Endothelial cell of umbilical vein (primary cell): Measurements from ENCODE around the gene ZFP57. TPM values are rescaled to one million over a fixed set of nuclear protein-coding genes. Genes with fewer than 3 reads are reported as not detected.

Experiments used
- BruUV-seq: library from RNA; stranded (reverse); fragments of 400-500 nt; replicated peaks from 2 replicates; lab custom pipeline; 2021; lab: Mats Ljungman, UMichigan
- CTCF ChIA-PET: fragments of 300-600, 350-600 bp; sonication (Branson Sonifier 250); formaldehyde crosslinking; loops from one replicate; lab custom pipeline; 2021; ENCODE audit warnings: antibody characterized with exemption, inconsistent platforms; lab: Charles Lee
- POLR2A ChIA-PET: fragments of 300-600, 350-600 bp; sonication (Branson Sonifier 250); formaldehyde crosslinking; loops from one replicate; lab custom pipeline; 2021; ENCODE audit warnings: antibody characterized with exemption, inconsistent platforms; lab: Charles Lee
- DNase-seq: peaks from one replicate; pipeline ENCODE4 v3.0.0-alpha.2; 2011; ENCODE audit warnings: low read depth, low spot score
- FAIRE-seq: peaks from 2 replicates; lab custom pipeline; 2011; peaks lifted over from hg19 to GRCh38; lab: Jason Lieb, UNC
- H2AFZ ChIP-seq: 2 replicates; pipeline ENCODE4 v1.6.0; 2012; ENCODE audit warnings: low read depth, low read length, control low read depth, inconsistent platforms
- H3K27ac ChIP-seq: 2 replicates; pipeline ENCODE4 v1.5.1; 2011; ENCODE audit warnings: low read depth, mild to moderate bottlenecking, control low read depth, low read length, moderate library complexity; ENCODE audit not compliant: insufficient read depth
- H3K27me3 ChIP-seq, 2 experiments: 2 replicates each; pipeline versions ENCODE4 v1.6.0 to v1.6.1; 2011; ENCODE audit warnings: low read length in 2 of 2, mixed read lengths in 1 of 2; ENCODE audit not compliant: control insufficient read depth in 2 of 2, insufficient read depth in 2 of 2
- H3K36me3 ChIP-seq, 2 experiments: 2 replicates in 1 of 2; 3 replicates in 1 of 2; pipeline ENCODE4 v1.5.1; 2011; ENCODE audit warnings: low read length in 2 of 2, mild to moderate bottlenecking in 1 of 2, moderate library complexity in 1 of 2; ENCODE audit not compliant: control insufficient read depth in 2 of 2, insufficient read depth in 2 of 2; ENCODE audit errors: extremely low read depth in 1 of 2
- H3K4me1 ChIP-seq: 3 replicates; pipeline ENCODE4 v1.5.1; 2011; ENCODE audit warnings: mild to moderate bottlenecking, low read length; ENCODE audit not compliant: control insufficient read depth, insufficient read depth; ENCODE audit errors: extremely low read depth
- H3K4me2 ChIP-seq: 2 replicates; pipeline ENCODE4 v1.6.1; 2011; ENCODE audit warnings: low read length, control low read depth, mixed read lengths; ENCODE audit not compliant: insufficient read depth
- H3K4me3 ChIP-seq, 3 experiments: fragments of 200-600 bp in 1 of 3; sonication (generic), shearing (Covaris generic) in 1 of 3; replicated peaks in 1 of 3; 2 replicates each; pipeline ENCODE4 v1.5.1; 2011 to 2016; ENCODE audit warnings: control low read depth in 3 of 3, low read length in 3 of 3, mild to moderate bottlenecking in 2 of 3, inconsistent platforms in 1 of 3, low read depth in 1 of 3, moderate library complexity in 1 of 3; ENCODE audit not compliant: insufficient read depth in 1 of 3
- H3K79me2 ChIP-seq: 2 replicates; pipeline ENCODE4 v1.6.0; 2012; ENCODE audit warnings: low read length, inconsistent platforms; ENCODE audit not compliant: control insufficient read depth, insufficient read depth
- H3K9ac ChIP-seq: replicated peaks from 2 replicates; pipeline ENCODE3; 2011; ENCODE audit warnings: low read length, control low read depth; ENCODE audit not compliant: insufficient read depth; ENCODE audit errors: extremely low read depth
- H3K9me1 ChIP-seq: replicated peaks from 3 replicates; pipeline ENCODE4 v1.6.0; 2011; ENCODE audit warnings: mild to moderate bottlenecking, low read length; ENCODE audit not compliant: control insufficient read depth, insufficient read depth; ENCODE audit errors: extremely low read depth
- H3K9me3 ChIP-seq: replicated peaks from 2 replicates; pipeline ENCODE4 v1.5.1; 2012; ENCODE audit warnings: low read length, inconsistent platforms; ENCODE audit not compliant: control insufficient read depth, insufficient read depth
- H4K20me1 ChIP-seq: replicated peaks from 2 replicates; pipeline ENCODE3; 2011; ENCODE audit warnings: mild to moderate bottlenecking, low read length; ENCODE audit not compliant: control insufficient read depth, insufficient read depth; ENCODE audit errors: extremely low read depth
- EZH2 ChIP-seq: IDR thresholded peaks from 2 replicates; pipeline ENCODE4 v1.6.1; 2012; ENCODE audit warnings: borderline replicate concordance, low read depth, mild to moderate bottlenecking, moderate library complexity, low read length, inconsistent platforms; ENCODE audit not compliant: severe bottlenecking
- FOS ChIP-seq: IDR thresholded peaks from 2 replicates; pipeline ENCODE4 v1.6.1; 2011; ENCODE audit warnings: mild to moderate bottlenecking, low read length, moderate library complexity, borderline replicate concordance; ENCODE audit not compliant: insufficient read depth
- JUN ChIP-seq: IDR thresholded peaks from 2 replicates; pipeline ENCODE4 v1.6.1; 2011; ENCODE audit warnings: borderline replicate concordance, low read depth; ENCODE audit not compliant: insufficient read length, insufficient read depth
- POLR2A ChIP-seq: IDR thresholded peaks from 2 replicates; pipeline ENCODE4 v1.6.1; 2012; ENCODE audit warnings: low read depth, mild to moderate bottlenecking, control low read depth, low read length
- POLR2AphosphoS5 ChIP-seq: IDR thresholded peaks from 2 replicates; pipeline ENCODE4 v1.6.1; 2012; ENCODE audit warnings: low read depth, mild to moderate bottlenecking, control low read depth, low read length, moderate library complexity; ENCODE audit not compliant: insufficient read depth
- dilution Hi-C: fragments of 300-500 bp; cut with MboI; formaldehyde crosslinking; loops from one replicate; pipeline ENCODE4 v1.15.0; 2019; ENCODE audit warnings: low sequenced_read_pairs; ENCODE audit not compliant: extremely low pct_ligation_motif_present
- intact Hi-C: fragments of 100-400 bp; cut with micrococcal nuclease; formaldehyde crosslinking; loops from one replicate; pipeline ENCODE4 v1.10.0; 2022
- polyA plus RNA-seq, 4 experiments: library from polyadenylated mRNA; depleted of rRNA in 3 of 4; stranded (reverse) in 3 of 4; unstranded in 1 of 4; fragments of >200 nt; gene quantifications; 2 replicates each; pipeline versions ENCODE4 v1.2.1 to v1.2.3, GENCODE V29; 2011 to 2012; ENCODE audit warnings: missing spikeins in 1 of 4
- total RNA-seq: library from RNA; stranded (reverse); gene quantifications from 2 replicates; pipeline ENCODE4 v1.2.3, GENCODE V29; 2021

ZFP57 gene
- total and polyA plus RNA-seq, 2 donors (not counting 3 experiments of a cell fraction or from before 2014, with no cell fraction given) = 0.07 TPM; not detected in 1

DNA sequence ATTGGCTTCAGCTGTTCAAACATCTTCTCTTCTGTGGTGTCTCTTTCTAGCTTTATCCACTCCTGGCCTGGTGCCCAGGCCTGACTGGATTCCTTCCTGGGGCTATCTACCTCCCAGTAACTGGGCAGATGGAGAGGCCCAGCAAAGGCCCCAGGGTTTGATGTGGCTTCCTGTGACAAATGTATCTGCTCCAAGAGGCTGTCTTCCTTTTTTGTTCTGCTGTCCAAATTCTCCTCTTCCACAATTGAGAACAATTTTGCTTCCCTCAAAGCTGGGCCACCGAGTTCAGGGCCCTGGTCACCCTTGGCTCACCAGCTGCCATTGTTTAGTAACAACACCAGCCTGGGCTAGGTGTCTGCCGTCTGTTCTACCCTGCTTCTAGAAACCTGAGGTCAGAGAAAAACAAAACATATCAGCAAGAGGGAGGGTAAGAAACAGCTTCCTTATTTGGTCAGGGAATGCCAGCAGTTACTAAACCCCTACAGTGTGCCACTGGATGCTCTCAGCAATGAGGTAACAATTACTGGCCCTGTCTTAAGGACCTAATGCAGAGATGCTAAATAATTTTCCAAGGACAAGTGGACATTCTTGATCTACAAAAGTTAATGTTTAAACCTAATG is 3.9 kb downstream of the ZFP57 start:
- no peaks in the 10 kb centered on the region for H3K4me1 ChIP-seq
- dilution Hi-C loops (no loop called here), intact Hi-C loops (no loop called here)
- H3K9ac ChIP-seq = no peak overlapping the region
- H2AFZ ChIP-seq = no peak overlapping the region
- CTCF ChIA-PET = interaction anchor here (0.7 to 3.0 kb wide), 7 partner anchors 11 to 27 kb away, joined by 3 to 33 read pairs (median 4); no protein-coding TSS in a partner anchor
- H3K79me2 ChIP-seq = no peaks in the 10 kb centered on the region
- POLR2A ChIA-PET = no interaction called here
- H4K20me1 ChIP-seq = no peaks in the 10 kb centered on the region
- no peaks in the 10 kb centered on the region for H3K36me3 ChIP-seq
- no peak overlapping the region for H3K27ac ChIP-seq
- peaks cover 0 to 2% of the 10 kb centered on the region in 2 experiments for H3K27me3 ChIP-seq
- BruUV-seq = no TSS peak
- peak; percentile 14 for TF ChIP-seq FOS
- TF ChIP-seq EZH2 = no peak
- FAIRE-seq (no peak), DNase-seq (no peak)
- no peaks in the 10 kb centered on the region for H3K9me1 ChIP-seq
- no peak overlapping the region for H3K4me2 ChIP-seq
- no peak overlapping the region for H3K4me3 ChIP-seq
- no peaks in the 10 kb centered on the region for H3K9me3 ChIP-seq

DNA sequence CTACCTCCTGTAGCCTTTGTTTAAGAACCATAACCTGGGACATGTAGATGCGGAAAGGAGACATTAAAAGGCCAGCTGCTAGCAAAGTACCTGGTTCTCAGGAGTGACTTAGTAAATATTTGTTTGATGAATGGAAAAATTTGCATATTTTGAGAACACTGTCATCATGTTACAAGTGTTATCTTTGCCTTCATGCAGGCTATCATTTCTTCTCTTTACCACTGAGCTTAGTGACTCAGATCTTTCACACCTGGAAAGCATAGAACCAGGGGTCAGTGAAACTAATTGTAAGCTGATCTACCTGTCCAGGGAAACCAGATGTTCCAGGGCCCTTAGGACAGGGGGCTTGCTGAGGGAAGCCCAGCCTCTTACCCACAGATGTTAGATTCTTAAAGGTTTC is 5.4 kb downstream of the ZFP57 start:
- Histone ChIP-seq H3K9me1 (no peaks in the 10 kb centered on the region), H3K4me2 (no peak overlapping the region), H3K9ac (no peak overlapping the region), H3K79me2 (no peaks in the 10 kb centered on the region), H3K4me3 (no peak overlapping the region), H2AFZ (no peak overlapping the region), H3K4me1 (no peaks in the 10 kb centered on the region), H4K20me1 (no peaks in the 10 kb centered on the region), H3K36me3 (no peaks in the 10 kb centered on the region), H3K9me3 (no peaks in the 10 kb centered on the region), H3K27ac (no peak overlapping the region), H3K27me3 (peaks cover 0 to 3% of the 10 kb centered on the region in 2 experiments)
- dilution Hi-C loops (no loop called here), intact Hi-C loops (no loop called here)
- no TSS peak for BruUV-seq
- no peak for DNase-seq
- TF ChIP-seq JUN (no peak), POLR2A (no peak), POLR2AphosphoS5 (no peak), FOS (no peak)
- FAIRE-seq = no peak
- CTCF ChIA-PET = interaction anchor here (1.1 to 3.0 kb wide), 4 partner anchors 9 to 52 kb away, joined by 3 to 33 read pairs (median 6); no protein-coding TSS in a partner anchor
- POLR2A ChIA-PET = no interaction called here
